ENCODE measurements around the gene SNRNP25.
"Not testable (repeated sequence)": the region's sequence is repeated elsewhere in the genome, so short reads cannot be mapped to it uniquely, and the experiment has no call there.

DNA sequence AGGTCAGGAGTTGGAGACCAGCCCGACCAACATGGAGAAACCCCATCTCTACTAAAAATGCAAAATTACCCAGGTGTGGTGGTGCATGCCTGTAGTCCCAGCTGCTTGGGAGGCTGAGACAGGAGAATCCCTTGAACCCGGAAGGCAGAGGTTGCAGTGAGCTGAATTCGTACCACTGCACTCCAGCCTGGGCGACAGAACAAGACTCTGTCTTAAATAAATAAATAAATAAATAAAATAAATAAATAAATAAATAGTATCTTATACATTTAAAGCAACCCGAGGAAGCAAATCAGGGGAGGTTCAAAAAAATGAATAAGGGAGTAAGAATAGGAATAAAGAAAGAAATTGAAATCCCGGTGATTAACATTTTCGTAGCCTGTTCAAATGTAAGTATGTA is 7.1 kb upstream of the SNRNP25 start:
- not testable (repeated sequence) for TF ChIP-seq CTCF (IDR thresholded peaks at IDR 0.05); EZH2 (IDR thresholded peaks at IDR 0.05; ENCODE audit: borderline replicate concordance, insufficient read depth, low read depth, low read length, poor library complexity, severe bottlenecking)

Data from B cell (primary cell).